PC-9 (cell line): ENCODE measurements around the gene GJC1.

Experiments
- EZH2 ChIP-seq: fragments of 200-600 bp; sonication (generic); IDR thresholded peaks from 2 replicates; pipeline ENCODE4 v1.8.0; 2017; ENCODE audit warnings: antibody characterized with exemption, low read depth
- TF ChIP-seq, protein P1 (sequence below): fragments of 200-600 bp; sonication (generic); conservative IDR thresholded peaks from 2 replicates; pipeline ENCODE4 v1.6.1; 2017; ENCODE audit warnings: mixed run types, antibody characterized with exemption, mild to moderate bottlenecking, moderate library complexity

- TF ChIP-seq, protein P1, sequence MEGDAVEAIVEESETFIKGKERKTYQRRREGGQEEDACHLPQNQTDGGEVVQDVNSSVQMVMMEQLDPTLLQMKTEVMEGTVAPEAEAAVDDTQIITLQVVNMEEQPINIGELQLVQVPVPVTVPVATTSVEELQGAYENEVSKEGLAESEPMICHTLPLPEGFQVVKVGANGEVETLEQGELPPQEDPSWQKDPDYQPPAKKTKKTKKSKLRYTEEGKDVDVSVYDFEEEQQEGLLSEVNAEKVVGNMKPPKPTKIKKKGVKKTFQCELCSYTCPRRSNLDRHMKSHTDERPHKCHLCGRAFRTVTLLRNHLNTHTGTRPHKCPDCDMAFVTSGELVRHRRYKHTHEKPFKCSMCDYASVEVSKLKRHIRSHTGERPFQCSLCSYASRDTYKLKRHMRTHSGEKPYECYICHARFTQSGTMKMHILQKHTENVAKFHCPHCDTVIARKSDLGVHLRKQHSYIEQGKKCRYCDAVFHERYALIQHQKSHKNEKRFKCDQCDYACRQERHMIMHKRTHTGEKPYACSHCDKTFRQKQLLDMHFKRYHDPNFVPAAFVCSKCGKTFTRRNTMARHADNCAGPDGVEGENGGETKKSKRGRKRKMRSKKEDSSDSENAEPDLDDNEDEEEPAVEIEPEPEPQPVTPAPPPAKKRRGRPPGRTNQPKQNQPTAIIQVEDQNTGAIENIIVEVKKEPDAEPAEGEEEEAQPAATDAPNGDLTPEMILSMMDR: no peak
- TF ChIP-seq EZH2: no peak
Observed at GRCh38 chr17:44787271-44787940, 42.7 kb downstream of the GJC1 start.
